Astrocyte of the spinal cord (primary cell): Measurements from ENCODE around the gene ABCF3.

Experiments used
- DNase-seq: peaks from one replicate; pipeline ENCODE4 v3.0.0; 2011; ENCODE audit warnings: low read depth, low spot score
- H3K4me3 ChIP-seq: 2 replicates; pipeline ENCODE4 v1.5.1; 2011; ENCODE audit warnings: low read depth, mild to moderate bottlenecking, low read length, moderate library complexity
- in situ Hi-C: cut with HindIII; loops from 2 replicates; pipeline ENCODE4 v1.10.0; 2017; ENCODE audit warnings: low sequenced_read_pairs
- TF ChIP-seq, protein P1 (sequence below): IDR thresholded peaks from 2 replicates; pipeline ENCODE4 v1.5.1; 2012; ENCODE audit warnings: low read depth, mild to moderate bottlenecking, low read length, inconsistent platforms

The ABCF3 gene

DNA sequence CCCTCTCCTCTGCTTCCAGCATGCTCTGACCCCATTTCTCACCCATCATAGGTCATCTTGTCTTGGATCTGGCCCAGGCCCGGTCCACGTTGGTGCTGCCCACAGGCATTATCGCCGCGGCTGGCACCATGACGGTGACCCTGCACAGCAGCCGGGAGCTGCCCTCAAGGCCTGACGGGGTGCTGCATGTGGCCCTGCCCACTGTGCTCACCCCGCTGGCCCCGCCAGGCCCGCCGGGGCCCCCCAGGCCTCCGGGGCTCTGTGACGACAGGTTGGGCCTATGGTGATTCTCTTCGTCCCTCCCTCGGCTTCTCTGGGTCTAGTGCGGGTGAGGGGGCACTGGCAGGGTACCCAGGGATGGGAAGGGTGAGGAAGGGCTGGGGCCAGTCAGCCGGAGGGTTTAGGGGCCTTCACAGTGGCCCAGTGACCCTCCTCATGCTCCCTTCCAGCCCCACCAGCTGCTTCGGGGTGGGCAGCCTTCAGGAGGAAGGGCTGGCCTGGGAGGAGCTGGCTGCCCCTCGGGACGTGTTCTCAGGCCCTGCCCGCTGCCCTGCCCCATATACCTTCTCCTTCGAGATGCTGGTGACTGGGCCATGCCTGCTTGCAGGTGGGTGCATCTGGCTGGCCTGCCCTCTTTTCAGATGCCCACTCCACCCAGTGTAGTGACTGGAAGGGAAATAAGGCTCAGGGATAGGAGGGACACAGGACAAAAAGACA lies 47.3 kb downstream of the ABCF3 start:
- TF ChIP-seq, protein P1, sequence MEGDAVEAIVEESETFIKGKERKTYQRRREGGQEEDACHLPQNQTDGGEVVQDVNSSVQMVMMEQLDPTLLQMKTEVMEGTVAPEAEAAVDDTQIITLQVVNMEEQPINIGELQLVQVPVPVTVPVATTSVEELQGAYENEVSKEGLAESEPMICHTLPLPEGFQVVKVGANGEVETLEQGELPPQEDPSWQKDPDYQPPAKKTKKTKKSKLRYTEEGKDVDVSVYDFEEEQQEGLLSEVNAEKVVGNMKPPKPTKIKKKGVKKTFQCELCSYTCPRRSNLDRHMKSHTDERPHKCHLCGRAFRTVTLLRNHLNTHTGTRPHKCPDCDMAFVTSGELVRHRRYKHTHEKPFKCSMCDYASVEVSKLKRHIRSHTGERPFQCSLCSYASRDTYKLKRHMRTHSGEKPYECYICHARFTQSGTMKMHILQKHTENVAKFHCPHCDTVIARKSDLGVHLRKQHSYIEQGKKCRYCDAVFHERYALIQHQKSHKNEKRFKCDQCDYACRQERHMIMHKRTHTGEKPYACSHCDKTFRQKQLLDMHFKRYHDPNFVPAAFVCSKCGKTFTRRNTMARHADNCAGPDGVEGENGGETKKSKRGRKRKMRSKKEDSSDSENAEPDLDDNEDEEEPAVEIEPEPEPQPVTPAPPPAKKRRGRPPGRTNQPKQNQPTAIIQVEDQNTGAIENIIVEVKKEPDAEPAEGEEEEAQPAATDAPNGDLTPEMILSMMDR = no peak
- H3K4me3 ChIP-seq = no peak overlapping the region
- in situ Hi-C loops = no loop called here
- DNase-seq = no peak

DNA sequence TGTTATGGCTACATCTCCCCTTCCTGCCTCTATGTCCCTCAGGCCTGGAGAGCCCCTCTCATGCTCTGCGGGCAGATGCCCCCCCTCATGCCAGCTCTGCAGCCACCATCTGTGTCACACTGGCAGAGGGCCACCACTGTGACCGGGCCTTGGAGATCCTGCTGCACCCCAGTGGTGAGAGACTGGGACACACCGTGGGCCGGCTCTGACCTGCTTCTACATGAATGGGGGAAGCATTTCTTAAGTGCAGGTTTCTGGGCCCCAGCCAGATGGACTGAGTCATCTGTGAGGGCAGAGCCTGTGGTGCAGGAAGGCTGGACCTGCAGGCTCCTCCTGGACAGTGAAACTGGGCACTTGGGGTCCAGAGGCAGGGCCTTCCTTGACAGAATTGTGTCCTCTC lies 48.2 kb downstream of the ABCF3 start:
- DNase-seq = peak; percentile 80
- TF ChIP-seq, protein P1 = peak; percentile 3
- H3K4me3 ChIP-seq = no peak overlapping the region
- in situ Hi-C loops = no loop called here

DNA sequence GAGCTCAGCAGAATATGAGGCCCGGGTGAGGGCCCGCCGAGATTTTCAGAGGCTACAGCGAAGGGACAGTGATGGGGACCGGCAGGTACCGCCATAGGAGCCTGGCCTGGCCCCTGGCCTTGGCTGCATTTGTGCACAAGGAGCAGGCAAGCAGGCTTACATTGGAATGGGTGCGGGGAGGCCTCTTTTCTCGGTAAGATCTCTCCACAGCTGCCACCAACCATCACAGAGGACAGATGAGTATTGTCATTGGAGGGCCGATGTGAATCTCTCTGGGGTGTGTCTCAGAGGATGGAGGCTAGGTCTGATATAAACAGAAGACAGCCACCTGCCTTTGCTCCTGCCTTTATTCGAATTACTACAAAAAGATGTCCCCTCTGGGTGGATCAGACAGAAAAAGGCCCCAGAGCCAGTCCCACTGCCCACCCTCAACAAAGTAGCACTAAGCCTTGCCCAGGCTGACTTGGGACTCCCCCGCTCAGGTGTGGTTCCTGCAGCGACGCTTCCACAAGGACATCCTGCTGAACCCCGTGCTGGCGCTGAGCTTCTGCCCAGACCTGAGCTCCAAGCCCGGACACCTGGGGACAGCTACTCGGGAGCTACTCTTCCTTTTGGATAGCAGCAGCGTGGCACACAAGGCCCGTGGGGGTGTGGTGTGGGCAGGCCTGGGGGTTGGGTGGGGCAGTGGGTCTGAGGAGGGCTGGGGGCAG lies 48.8 kb downstream of the ABCF3 start:
- H3K4me3 ChIP-seq = no peak overlapping the region
- in situ Hi-C loops = no loop called here
- TF ChIP-seq, protein P1 = no peak
- no peak for DNase-seq

DNA sequence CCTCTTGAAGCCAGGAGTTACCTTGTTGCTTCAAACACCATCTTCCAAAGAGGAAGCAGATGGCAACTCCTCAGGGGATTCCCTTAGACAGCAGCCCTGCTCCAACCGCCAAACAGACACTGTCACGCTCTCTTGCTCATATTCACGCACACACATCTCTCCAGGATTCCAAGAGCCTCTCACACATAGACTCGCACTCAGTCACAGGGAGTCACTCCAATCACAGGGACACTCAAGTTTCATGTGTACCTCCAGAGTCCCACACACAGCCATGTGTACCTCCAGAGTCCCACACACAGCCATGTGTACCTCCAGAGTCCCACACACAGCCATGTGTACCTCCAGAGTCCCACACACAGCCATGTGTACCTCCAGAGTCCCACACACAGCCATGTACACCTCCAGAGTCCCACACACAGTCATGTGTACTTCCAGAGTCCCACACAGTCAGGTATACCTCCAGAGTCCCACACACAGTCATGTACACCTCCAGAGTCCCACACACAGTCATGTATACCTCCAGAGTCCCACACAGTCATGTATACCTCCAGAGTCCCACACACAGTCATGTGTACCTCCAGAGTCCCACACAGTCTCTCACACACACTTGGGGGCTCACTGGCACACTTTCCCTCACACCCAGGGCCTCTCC lies 49.5 kb downstream of the ABCF3 start:
- DNase-seq = no peak
- in situ Hi-C loops = no loop called here
- H3K4me3 ChIP-seq = no peak overlapping the region
- TF ChIP-seq, protein P1 = no peak

DNA sequence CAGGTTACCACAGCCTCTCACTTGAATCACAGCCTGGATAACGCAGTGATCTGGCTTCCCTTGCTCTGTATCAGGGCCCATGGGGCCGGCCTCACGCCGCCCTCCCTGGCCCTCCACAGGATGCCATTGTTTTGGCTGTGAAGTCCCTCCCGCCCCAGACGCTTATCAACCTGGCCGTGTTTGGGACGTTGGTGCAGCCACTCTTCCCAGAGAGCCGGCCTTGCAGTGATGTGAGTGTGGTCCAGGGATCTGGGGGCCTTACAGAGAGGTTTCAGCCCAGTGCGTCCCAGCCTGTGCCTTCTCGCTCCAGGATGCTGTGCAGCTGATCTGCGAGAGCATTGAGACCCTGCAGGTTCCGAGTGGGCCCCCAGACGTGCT lies 50.0 kb downstream of the ABCF3 start:
- no peak overlapping the region for H3K4me3 ChIP-seq
- DNase-seq = no peak
- in situ Hi-C loops = no loop called here

DNA sequence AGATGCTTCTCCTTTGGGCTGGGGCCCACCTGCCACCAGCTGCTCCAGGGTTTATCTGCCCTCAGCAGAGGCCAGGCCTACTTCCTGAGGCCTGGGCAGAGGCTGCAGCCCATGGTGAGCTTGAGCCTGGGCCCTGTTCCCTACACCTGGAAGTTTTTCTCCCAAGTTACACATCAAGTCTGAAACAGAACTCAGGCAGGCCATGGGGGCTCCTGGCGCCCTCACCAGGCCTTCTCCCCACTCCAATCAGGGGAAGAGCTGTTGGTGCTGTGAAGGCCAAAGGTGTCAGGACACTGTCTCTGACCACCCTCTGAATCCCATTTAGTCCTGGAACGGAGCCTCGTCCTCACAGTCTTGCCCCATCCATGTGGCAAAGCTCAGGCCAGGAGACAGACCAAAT lies 50.6 kb downstream of the ABCF3 start:
- no peak overlapping the region for H3K4me3 ChIP-seq
- no peak for DNase-seq
- in situ Hi-C loops = no loop called here
- TF ChIP-seq, protein P1 = no peak

More for the DNA sequence above, 50.0 kb downstream of the ABCF3 start:
- TF ChIP-seq, protein P1 = no peak
